KMS-11 (cell line): ENCODE data around the gene LZTS3.

Source experiments
- H2AFZ ChIP-seq: fragments of 200-600 bp; sonication (generic); 2 replicates; pipeline ENCODE4 v1.6.1; 2016; ENCODE audit warnings: antibody characterized with exemption, mixed run types, low read depth
- H3K27ac ChIP-seq: fragments of 200-600 bp; sonication (generic); 2 replicates; pipeline ENCODE4 v1.6.1; 2016; ENCODE audit warnings: mild to moderate bottlenecking, mixed run types
- H3K27me3 ChIP-seq: fragments of 200-600 bp; sonication (generic); 2 replicates; pipeline ENCODE4 v1.6.1; 2017; ENCODE audit warnings: mild to moderate bottlenecking, low read depth, mixed run types, moderate library complexity; ENCODE audit not compliant: insufficient read depth
- H3K36me3 ChIP-seq: fragments of 200-600 bp; sonication (generic); 2 replicates; pipeline ENCODE4 v1.6.1; 2017; ENCODE audit warnings: mild to moderate bottlenecking, mixed run types; ENCODE audit not compliant: insufficient read depth
- H3K4me1 ChIP-seq: fragments of 200-600 bp; sonication (generic); 2 replicates; pipeline ENCODE4 v1.6.1; 2016; ENCODE audit warnings: mild to moderate bottlenecking, low read depth, mixed run types; ENCODE audit not compliant: poor library complexity, severe bottlenecking
- H3K4me2 ChIP-seq: fragments of 200-600 bp; sonication (generic); 2 replicates; pipeline ENCODE4 v1.7.0; 2016; ENCODE audit warnings: mild to moderate bottlenecking, mixed run types
- H3K4me3 ChIP-seq: fragments of 200-600 bp; sonication (generic); IDR thresholded peaks from 2 replicates; pipeline ENCODE4 v1.6.1; 2017; ENCODE audit warnings: low read depth, low read length, mixed read lengths; ENCODE audit not compliant: insufficient read depth
- H3K79me2 ChIP-seq: fragments of 200-600 bp; sonication (generic); 2 replicates; pipeline ENCODE4 v1.6.1; 2016; ENCODE audit warnings: low read depth, mixed run types; ENCODE audit not compliant: insufficient read depth
- H3K9ac ChIP-seq: fragments of 200-600 bp; sonication (generic); 2 replicates; pipeline ENCODE4 v1.6.1; 2016; ENCODE audit warnings: mild to moderate bottlenecking, mixed run types
- H4K20me1 ChIP-seq: fragments of 200-600 bp; sonication (generic); 2 replicates; pipeline ENCODE4 v1.6.1; 2016; ENCODE audit warnings: mild to moderate bottlenecking, mixed run types; ENCODE audit not compliant: insufficient read depth
- CTCF ChIP-seq: fragments of 200-600 bp; sonication (generic); conservative IDR thresholded peaks from 2 replicates; pipeline ENCODE4 v1.6.1; 2017; ENCODE audit warnings: low read depth, mild to moderate bottlenecking, antibody characterized with exemption, low read length, moderate library complexity, mixed read lengths

The LZTS3 gene

GRCh38 chr20:3165473-3166337, 7.6 kb downstream of the LZTS3 start:
- Histone ChIP-seq H2AFZ (no peak overlapping the region), H3K27ac (no peak overlapping the region), H3K4me3 (no peak overlapping the region), H3K4me1 (no peaks in the 10 kb centered on the region), H3K36me3 (no peaks in the 10 kb centered on the region), H3K27me3 (no peaks in the 10 kb centered on the region), H3K79me2 (no peaks in the 10 kb centered on the region), H3K4me2 (no peak overlapping the region), H4K20me1 (no peaks in the 10 kb centered on the region), H3K9ac (no peak overlapping the region)
- TF ChIP-seq CTCF: no peak

GRCh38 chr20:3164763-3165410, 8.5 kb downstream of the LZTS3 start:
- no peak overlapping the region for H3K4me3 ChIP-seq
- H4K20me1 ChIP-seq: no peaks in the 10 kb centered on the region
- no peak overlapping the region for H3K4me2 ChIP-seq
- no peaks in the 10 kb centered on the region for H3K4me1 ChIP-seq
- TF ChIP-seq CTCF: no peak
- no peak overlapping the region for H3K9ac ChIP-seq
- H3K79me2 ChIP-seq: no peaks in the 10 kb centered on the region
- no peaks in the 10 kb centered on the region for H3K36me3 ChIP-seq
- H2AFZ ChIP-seq: no peak overlapping the region
- no peak overlapping the region for H3K27ac ChIP-seq
- H3K27me3 ChIP-seq: no peaks in the 10 kb centered on the region

GRCh38 chr20:3164043-3164762, 9.1 kb downstream of the LZTS3 start:
- Histone ChIP-seq H3K36me3 (no peaks in the 10 kb centered on the region), H4K20me1 (no peaks in the 10 kb centered on the region), H3K27me3 (no peaks in the 10 kb centered on the region), H3K79me2 (peaks cover 3% of the 10 kb centered on the region), H3K27ac (no peak overlapping the region), H3K9ac (no peak overlapping the region), H3K4me1 (no peaks in the 10 kb centered on the region), H3K4me2 (no peak overlapping the region), H2AFZ (no peak overlapping the region), H3K4me3 (no peak overlapping the region)
- no peak for TF ChIP-seq CTCF

GRCh38 chr20:3163099-3164042, 10.0 kb downstream of the LZTS3 start:
- TF ChIP-seq CTCF: no peak
- no peaks in the 10 kb centered on the region for H3K36me3 ChIP-seq
- no peak overlapping the region for H2AFZ ChIP-seq
- H4K20me1 ChIP-seq: no peaks in the 10 kb centered on the region
- H3K9ac ChIP-seq: no peak overlapping the region
- H3K27ac ChIP-seq: no peak overlapping the region
- peaks cover 3% of the 10 kb centered on the region for H3K4me1 ChIP-seq
- H3K27me3 ChIP-seq: no peaks in the 10 kb centered on the region
- peaks cover 11% of the 10 kb centered on the region for H3K79me2 ChIP-seq
- H3K4me3 ChIP-seq: no peak overlapping the region
- H3K4me2 ChIP-seq: no peak overlapping the region
